ENCODE measurements around the gene ITGA11. TPM values are rescaled to one million over a fixed set of nuclear protein-coding genes. Genes with fewer than 3 reads are reported as not detected.

Gene ITGA11
- total RNA-seq, 1 experiment from 2014 or later: not detected

DNA sequence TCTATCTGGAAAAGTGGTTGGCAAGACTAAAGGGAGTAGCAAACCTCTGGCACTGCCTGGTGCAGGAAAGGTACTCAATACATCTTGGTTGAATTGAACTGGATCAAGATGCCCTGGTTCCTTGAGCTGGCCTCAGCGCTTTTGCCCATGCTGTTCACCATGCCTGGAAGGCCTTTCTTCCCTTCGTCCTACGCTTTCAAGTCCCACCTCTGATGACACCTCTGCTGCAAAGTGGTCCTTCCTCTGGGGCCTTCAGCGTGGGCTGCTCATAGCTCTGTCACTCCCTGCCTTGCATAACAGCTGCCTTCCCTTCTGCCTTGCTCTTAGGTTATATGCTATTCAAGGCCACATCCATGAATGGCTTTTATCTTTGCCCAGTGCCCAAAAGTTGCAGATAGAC is 23.0 kb downstream of the ITGA11 start:
- no peak overlapping the region for H3K4me2 ChIP-seq (ENCODE audit: low read length)
- POLR2A ChIA-PET (ENCODE audit: unreplicated experiment): no interaction called here
- BruUV-seq (replicated peaks): no TSS peak

DNA sequence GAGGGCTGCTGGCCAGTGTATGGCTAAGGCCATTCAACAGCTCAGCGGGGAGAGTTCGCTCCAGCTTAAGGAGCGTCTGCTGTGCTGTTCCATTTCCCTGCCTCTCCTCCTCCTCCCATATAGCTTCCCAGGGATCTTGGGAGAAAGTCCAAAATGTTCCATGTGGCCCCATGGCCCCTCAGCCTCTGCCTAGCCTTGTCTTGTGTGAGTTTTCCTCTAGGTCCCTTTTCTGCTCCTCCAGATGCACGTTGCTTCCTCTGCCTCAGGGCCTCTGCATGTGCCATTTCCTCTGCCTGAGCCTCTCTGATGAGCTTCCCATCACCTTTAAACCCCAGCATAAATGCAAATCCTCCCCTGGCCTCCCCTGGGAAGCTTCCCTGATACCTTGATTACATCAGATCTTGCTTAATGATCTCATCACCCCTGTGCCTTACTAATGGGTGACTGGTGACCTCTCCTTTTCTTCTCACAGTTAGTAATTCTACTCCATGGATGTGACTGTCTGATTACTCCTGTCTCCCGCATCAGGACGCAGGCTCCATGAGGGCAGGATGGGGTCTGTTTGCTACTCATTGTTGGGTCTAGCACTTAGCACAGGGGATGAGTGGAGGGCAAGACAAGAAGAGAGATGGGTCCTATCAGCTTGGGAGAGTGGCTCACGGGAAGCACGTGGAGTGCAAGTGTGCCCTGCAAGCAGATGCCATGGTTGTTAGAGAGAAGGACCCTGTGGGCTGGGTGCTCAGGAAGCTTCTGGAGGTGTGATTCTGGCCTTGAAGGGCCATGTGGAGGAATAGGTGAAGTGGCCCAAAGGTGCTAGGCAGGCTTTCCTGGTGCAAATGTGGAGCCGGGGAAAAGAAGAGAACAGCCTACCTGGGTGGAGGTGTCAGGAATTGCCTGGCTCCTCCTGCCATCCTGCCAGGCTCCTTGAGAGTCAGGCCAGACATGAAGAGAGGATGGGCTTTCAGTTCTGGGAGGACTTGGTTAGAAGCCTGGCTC is 23.8 kb downstream of the ITGA11 start:
- Histone ChIP-seq H3K79me2 (ENCODE audit: low read length) (no peaks in the 10 kb centered on the region), H3K4me2 (ENCODE audit: low read length) (no peak overlapping the region), H3K4me3 (ENCODE audit: low read length) (no peak overlapping the region), H3K9me3 (ENCODE audit: low read length) (no peaks in the 10 kb centered on the region), H2AFZ (ENCODE audit: low read length) (no peak overlapping the region), H3F3A (ENCODE audit: low read length, unreplicated experiment) (no peaks in the 10 kb centered on the region), H3K27me3 (ENCODE audit: low read length) (peaks cover 8% of the 10 kb centered on the region; the same call in 1 of the 2 replicates), H3K4me1 (ENCODE audit: insufficient read depth, low read length) (no peaks in the 10 kb centered on the region), H3K9ac (ENCODE audit: low read length) (no peak overlapping the region), H4K20me1 (ENCODE audit: low read length) (no peaks in the 10 kb centered on the region), H3K36me3 (ENCODE audit: low read depth, low read length) (no peaks in the 10 kb centered on the region), H3K27ac (ENCODE audit: low read length) (no peak overlapping the region), H3K9me2 (replicated peaks; ENCODE audit: low read length) (no peaks in the 10 kb centered on the region)
- BruUV-seq (replicated peaks): no TSS peak
- ATAC-seq (no peak), DNase-seq (no peak)
- ChIA-PET POLR2A (ENCODE audit: unreplicated experiment) (no interaction called here), CTCF (no interaction called here)
- TF ChIP-seq, protein P1, sequence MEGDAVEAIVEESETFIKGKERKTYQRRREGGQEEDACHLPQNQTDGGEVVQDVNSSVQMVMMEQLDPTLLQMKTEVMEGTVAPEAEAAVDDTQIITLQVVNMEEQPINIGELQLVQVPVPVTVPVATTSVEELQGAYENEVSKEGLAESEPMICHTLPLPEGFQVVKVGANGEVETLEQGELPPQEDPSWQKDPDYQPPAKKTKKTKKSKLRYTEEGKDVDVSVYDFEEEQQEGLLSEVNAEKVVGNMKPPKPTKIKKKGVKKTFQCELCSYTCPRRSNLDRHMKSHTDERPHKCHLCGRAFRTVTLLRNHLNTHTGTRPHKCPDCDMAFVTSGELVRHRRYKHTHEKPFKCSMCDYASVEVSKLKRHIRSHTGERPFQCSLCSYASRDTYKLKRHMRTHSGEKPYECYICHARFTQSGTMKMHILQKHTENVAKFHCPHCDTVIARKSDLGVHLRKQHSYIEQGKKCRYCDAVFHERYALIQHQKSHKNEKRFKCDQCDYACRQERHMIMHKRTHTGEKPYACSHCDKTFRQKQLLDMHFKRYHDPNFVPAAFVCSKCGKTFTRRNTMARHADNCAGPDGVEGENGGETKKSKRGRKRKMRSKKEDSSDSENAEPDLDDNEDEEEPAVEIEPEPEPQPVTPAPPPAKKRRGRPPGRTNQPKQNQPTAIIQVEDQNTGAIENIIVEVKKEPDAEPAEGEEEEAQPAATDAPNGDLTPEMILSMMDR (conservative IDR thresholded peaks at IDR 0.05; ENCODE audit: low read depth, low read length): no peak
- TF ChIP-seq EZH2 (IDR thresholded peaks at IDR 0.05; ENCODE audit: low read length, unreplicated experiment): no peak
- no peak for TF ChIP-seq EZH2phosphoT487 (IDR thresholded peaks at IDR 0.05; ENCODE audit: borderline replicate concordance, low read length)
- intact Hi-C loops (cut with micrococcal nuclease): no loop called here

More for the DNA sequence above, 23.0 kb downstream of the ITGA11 start:
- no peaks in the 10 kb centered on the region for H4K20me1 ChIP-seq (ENCODE audit: low read length)
- H3K4me3 ChIP-seq (ENCODE audit: low read length): no peak overlapping the region
- ATAC-seq (no peak), DNase-seq (no peak)
- no peaks in the 10 kb centered on the region for H3K9me2 ChIP-seq (replicated peaks; ENCODE audit: low read length)
- H3K9me3 ChIP-seq (ENCODE audit: low read length): no peaks in the 10 kb centered on the region
- intact Hi-C loops (cut with micrococcal nuclease): no loop called here
- H3K27me3 ChIP-seq (ENCODE audit: low read length): peaks cover 8% of the 10 kb centered on the region; the same call in 1 of the 2 replicates
- CTCF ChIA-PET: no interaction called here
- H3K4me1 ChIP-seq (ENCODE audit: insufficient read depth, low read length): no peaks in the 10 kb centered on the region
- no peaks in the 10 kb centered on the region for H3F3A ChIP-seq (ENCODE audit: low read length, unreplicated experiment)
- H2AFZ ChIP-seq (ENCODE audit: low read length): no peak overlapping the region
- TF ChIP-seq EZH2 (IDR thresholded peaks at IDR 0.05; ENCODE audit: low read length, unreplicated experiment) (no peak), EZH2phosphoT487 (IDR thresholded peaks at IDR 0.05; ENCODE audit: borderline replicate concordance, low read length) (no peak)
- TF ChIP-seq, protein P1 (conservative IDR thresholded peaks at IDR 0.05; ENCODE audit: low read depth, low read length): no peak
- no peaks in the 10 kb centered on the region for H3K79me2 ChIP-seq (ENCODE audit: low read length)
- H3K9ac ChIP-seq (ENCODE audit: low read length): no peak overlapping the region
- no peaks in the 10 kb centered on the region for H3K36me3 ChIP-seq (ENCODE audit: low read depth, low read length)
- H3K27ac ChIP-seq (ENCODE audit: low read length): no peak overlapping the region

Measured in PC-3 (cell line).